Transverse colon (tissue), 4 donors: Measurements from ENCODE around the gene PDE7B.

Experiments
- EP300 ChIP-seq: sonication (generic); formaldehyde crosslinking; IDR thresholded peaks from one replicate; pipeline ENCODE4 v1.6.1; 2017; ENCODE audit warnings: antibody characterized with exemption, low read depth
- POLR2A ChIP-seq: fragments of 450-650 bp; IDR thresholded peaks from one replicate; pipeline ENCODE4 v1.6.1; 2016; ENCODE audit warnings: antibody characterized with exemption, mild to moderate bottlenecking, moderate library complexity
- POLR2AphosphoS5 ChIP-seq, 3 donors: sonication (generic); formaldehyde crosslinking; IDR thresholded peaks; one replicate each; pipeline ENCODE4 v1.6.1; 2016; ENCODE audit warnings: antibody characterized with exemption in 3 of 3
- TF ChIP-seq, protein P1 (sequence below), 5 experiments: fragments of 200-600 bp in 3 of 5; fragments of 450-650 bp in 2 of 5; sonication (generic) in 3 of 5; IDR thresholded peaks; 1 replicate in 2 of 5; 2 replicates in 3 of 5; pipeline ENCODE4 v1.5.1; 2016 to 2017; ENCODE audit warnings: antibody characterized with exemption in 5 of 5, inconsistent platforms in 3 of 5, mild to moderate bottlenecking in 2 of 5, moderate library complexity in 1 of 5

GRCh38 chr6:135895231-135895911 is 43.9 kb downstream of the PDE7B start:
- TF ChIP-seq, protein P1, sequence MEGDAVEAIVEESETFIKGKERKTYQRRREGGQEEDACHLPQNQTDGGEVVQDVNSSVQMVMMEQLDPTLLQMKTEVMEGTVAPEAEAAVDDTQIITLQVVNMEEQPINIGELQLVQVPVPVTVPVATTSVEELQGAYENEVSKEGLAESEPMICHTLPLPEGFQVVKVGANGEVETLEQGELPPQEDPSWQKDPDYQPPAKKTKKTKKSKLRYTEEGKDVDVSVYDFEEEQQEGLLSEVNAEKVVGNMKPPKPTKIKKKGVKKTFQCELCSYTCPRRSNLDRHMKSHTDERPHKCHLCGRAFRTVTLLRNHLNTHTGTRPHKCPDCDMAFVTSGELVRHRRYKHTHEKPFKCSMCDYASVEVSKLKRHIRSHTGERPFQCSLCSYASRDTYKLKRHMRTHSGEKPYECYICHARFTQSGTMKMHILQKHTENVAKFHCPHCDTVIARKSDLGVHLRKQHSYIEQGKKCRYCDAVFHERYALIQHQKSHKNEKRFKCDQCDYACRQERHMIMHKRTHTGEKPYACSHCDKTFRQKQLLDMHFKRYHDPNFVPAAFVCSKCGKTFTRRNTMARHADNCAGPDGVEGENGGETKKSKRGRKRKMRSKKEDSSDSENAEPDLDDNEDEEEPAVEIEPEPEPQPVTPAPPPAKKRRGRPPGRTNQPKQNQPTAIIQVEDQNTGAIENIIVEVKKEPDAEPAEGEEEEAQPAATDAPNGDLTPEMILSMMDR (IDR thresholded peaks at IDR 0.05), result no peak
- no peak for TF ChIP-seq POLR2A
- TF ChIP-seq POLR2AphosphoS5 (IDR thresholded peaks at IDR 0.05), result no peak
- no peak for TF ChIP-seq EP300
